ENCODE data around the gene VIL1. TPM values are rescaled to one million over a fixed set of nuclear protein-coding genes. Genes with fewer than 3 reads are reported as not detected.

Gene VIL1
- total and polyA plus RNA-seq, 2 of the 13 experiments (the other 11 are each of a cell fraction or from before 2014, with no cell fraction given) = 287 to 301 TPM

GRCh38 chr2:218395826-218396687 lies 22.9 kb upstream of the VIL1 start (continued):
- TF ChIP-seq SALL2 (CRISPR knock-in tag; IDR thresholded peaks at IDR 0.05) (peak; percentile 69; the same call in 1 of the 2 replicates), JUND (CRISPR knock-in tag; IDR thresholded peaks at IDR 0.05) (peak; percentile 50; the same call in 1 of the 2 replicates), ZNF547 (CRISPR knock-in tag; IDR thresholded peaks at IDR 0.05) (peak; percentile 67; the same call in 1 of the 2 replicates), NFIB (CRISPR knock-in tag; IDR thresholded peaks at IDR 0.05; ENCODE audit: borderline replicate concordance) (no peak), ZNF670 (CRISPR knock-in tag; IDR thresholded peaks at IDR 0.05; ENCODE audit: borderline replicate concordance) (peak; percentile 49), KLF15 (CRISPR knock-in tag; IDR thresholded peaks at IDR 0.05; ENCODE audit: borderline replicate concordance) (peak; percentile 70; the same call in 1 of the 2 replicates), ZNF883 (CRISPR knock-in tag; IDR thresholded peaks at IDR 0.05; ENCODE audit: not compliant biosample characterization) (no peak), SMAD9 (CRISPR knock-in tag; IDR thresholded peaks at IDR 0.05) (no peak), PAXIP1 (CRISPR knock-in tag; conservative IDR thresholded peaks at IDR 0.05) (peak; percentile 92), ZBTB8A (CRISPR knock-in tag; IDR thresholded peaks at IDR 0.05; ENCODE audit: borderline replicate concordance, low read depth) (peak; percentile 78; the same call in 1 of the 2 replicates), SUZ12 (IDR thresholded peaks at IDR 0.05; ENCODE audit: low read depth, low read length) (no peak)
- TF ChIP-seq, protein P1, sequence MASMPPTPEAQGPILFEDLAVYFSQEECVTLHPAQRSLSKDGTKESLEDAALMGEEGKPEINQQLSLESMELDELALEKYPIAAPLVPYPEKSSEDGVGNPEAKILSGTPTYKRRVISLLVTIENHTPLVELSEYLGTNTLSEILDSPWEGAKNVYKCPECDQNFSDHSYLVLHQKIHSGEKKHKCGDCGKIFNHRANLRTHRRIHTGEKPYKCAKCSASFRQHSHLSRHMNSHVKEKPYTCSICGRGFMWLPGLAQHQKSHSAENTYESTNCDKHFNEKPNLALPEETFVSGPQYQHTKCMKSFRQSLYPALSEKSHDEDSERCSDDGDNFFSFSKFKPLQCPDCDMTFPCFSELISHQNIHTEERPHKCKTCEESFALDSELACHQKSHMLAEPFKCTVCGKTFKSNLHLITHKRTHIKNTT (CRISPR knock-in tag; IDR thresholded peaks at IDR 0.05) = no peak
- TF ChIP-seq, protein P2, sequence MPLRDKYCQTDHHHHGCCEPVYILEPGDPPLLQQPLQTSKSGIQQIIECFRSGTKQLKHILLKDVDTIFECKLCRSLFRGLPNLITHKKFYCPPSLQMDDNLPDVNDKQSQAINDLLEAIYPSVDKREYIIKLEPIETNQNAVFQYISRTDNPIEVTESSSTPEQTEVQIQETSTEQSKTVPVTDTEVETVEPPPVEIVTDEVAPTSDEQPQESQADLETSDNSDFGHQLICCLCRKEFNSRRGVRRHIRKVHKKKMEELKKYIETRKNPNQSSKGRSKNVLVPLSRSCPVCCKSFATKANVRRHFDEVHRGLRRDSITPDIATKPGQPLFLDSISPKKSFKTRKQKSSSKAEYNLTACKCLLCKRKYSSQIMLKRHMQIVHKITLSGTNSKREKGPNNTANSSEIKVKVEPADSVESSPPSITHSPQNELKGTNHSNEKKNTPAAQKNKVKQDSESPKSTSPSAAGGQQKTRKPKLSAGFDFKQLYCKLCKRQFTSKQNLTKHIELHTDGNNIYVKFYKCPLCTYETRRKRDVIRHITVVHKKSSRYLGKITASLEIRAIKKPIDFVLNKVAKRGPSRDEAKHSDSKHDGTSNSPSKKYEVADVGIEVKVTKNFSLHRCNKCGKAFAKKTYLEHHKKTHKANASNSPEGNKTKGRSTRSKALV (CRISPR knock-in tag; IDR thresholded peaks at IDR 0.05) = peak; percentile 86
- TF ChIP-seq, protein P3, sequence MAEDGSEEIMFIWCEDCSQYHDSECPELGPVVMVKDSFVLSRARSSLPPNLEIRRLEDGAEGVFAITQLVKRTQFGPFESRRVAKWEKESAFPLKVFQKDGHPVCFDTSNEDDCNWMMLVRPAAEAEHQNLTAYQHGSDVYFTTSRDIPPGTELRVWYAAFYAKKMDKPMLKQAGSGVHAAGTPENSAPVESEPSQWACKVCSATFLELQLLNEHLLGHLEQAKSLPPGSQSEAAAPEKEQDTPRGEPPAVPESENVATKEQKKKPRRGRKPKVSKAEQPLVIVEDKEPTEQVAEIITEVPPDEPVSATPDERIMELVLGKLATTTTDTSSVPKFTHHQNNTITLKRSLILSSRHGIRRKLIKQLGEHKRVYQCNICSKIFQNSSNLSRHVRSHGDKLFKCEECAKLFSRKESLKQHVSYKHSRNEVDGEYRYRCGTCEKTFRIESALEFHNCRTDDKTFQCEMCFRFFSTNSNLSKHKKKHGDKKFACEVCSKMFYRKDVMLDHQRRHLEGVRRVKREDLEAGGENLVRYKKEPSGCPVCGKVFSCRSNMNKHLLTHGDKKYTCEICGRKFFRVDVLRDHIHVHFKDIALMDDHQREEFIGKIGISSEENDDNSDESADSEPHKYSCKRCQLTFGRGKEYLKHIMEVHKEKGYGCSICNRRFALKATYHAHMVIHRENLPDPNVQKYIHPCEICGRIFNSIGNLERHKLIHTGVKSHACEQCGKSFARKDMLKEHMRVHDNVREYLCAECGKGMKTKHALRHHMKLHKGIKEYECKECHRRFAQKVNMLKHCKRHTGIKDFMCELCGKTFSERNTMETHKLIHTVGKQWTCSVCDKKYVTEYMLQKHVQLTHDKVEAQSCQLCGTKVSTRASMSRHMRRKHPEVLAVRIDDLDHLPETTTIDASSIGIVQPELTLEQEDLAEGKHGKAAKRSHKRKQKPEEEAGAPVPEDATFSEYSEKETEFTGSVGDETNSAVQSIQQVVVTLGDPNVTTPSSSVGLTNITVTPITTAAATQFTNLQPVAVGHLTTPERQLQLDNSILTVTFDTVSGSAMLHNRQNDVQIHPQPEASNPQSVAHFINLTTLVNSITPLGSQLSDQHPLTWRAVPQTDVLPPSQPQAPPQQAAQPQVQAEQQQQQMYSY (CRISPR knock-in tag; IDR thresholded peaks at IDR 0.05) = peak; percentile 66; the same call in 1 of the 2 replicates

Data from HepG2 (cell line).